Measurements from ENCODE around the gene XKR3.

DNA sequence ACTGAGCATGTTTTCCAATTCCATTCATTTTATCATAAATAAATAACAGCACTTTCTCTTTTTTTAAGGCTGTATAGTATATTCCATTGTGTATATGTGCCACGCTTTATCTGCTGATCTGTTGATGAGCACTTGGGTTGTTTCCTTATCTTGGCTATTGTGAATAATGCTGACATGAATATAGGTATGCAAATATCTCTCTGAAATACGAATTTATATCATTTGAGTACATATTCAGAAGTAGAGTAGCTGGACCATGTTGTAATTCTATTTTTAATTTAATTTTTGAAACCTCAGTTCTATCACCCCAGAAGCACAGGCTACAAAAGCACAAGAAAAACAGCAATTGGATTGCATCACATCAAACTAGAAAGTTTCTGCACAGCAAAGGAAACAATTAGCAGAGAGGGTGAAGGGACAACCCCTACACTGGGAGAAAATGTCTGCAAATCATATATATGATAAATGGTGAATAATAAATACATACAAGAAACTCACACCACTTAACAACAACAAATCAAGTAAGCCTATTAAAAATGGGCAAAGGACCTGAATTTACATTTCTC lies 43.4 kb downstream of the XKR3 start:
- TF ChIP-seq CTCF (IDR thresholded peaks at IDR 0.05) = no peak
- no peak for TF ChIP-seq POLR2AphosphoS5 (IDR thresholded peaks at IDR 0.05; ENCODE audit: insufficient read depth in 1 of 2, low read depth in 1 of 2)
